Stimulated activated CD8-positive, alpha-beta memory T cell treated with anti-CD3 and anti-CD28 coated beads, Interleukin-2, amount 100 ng/mL, for 1 hour (primary cell): ENCODE results near the gene PPP1R1A.

Experiments used
- DNase-seq, 2 donors: peaks; one replicate each; pipeline ENCODE4 v3.0.0-alpha.2; 2020; ENCODE audit warnings: low read depth in 2 of 2

The PPP1R1A gene, protein sequence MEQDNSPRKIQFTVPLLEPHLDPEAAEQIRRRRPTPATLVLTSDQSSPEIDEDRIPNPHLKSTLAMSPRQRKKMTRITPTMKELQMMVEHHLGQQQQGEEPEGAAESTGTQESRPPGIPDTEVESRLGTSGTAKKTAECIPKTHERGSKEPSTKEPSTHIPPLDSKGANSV

DNA sequence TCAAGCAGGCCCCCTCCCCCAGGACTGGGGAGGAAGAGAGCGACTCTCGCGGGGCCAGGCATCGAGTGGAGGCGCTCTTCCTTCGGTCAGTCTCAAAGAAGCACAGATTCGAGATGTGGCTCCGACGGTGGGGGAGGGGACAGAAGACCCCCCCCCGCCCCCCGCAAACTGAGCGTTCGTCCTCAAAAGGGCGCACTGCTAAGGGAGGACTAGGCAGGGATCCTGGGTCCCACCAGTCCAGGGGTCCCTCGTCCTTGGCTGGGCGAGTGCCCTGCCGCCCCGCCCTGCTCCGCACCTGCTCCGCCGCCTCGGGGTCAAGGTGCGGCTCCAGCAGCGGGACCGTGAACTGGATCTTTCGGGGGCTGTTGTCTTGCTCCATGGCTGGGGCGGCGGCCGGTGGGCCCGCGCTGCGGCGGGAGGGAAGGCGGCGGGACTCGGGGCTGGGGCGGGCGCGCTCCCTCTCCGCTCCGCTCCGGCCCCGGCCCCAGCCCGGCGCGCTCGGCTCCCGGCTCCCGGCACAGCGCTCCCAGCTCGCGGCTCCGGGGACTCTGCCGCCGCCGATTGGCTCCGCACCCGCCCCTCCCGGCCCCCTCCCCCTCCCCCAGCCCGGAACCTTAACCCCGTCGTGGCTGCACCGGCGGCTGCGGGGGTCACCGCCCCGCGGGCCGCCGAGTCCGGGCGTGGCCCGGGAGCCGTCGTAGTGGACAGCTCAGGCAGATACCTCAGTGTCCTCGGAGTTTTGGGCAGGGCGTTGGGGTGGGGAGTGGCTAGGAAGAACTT lies at the start of gene PPP1R1A:
Gene PPP1R1A (minus strand): TSS at position 550 of the 780 bp plus-strand sequence. CDS start 171 bp downstream, at position 379.
- no peak for DNase-seq

DNA sequence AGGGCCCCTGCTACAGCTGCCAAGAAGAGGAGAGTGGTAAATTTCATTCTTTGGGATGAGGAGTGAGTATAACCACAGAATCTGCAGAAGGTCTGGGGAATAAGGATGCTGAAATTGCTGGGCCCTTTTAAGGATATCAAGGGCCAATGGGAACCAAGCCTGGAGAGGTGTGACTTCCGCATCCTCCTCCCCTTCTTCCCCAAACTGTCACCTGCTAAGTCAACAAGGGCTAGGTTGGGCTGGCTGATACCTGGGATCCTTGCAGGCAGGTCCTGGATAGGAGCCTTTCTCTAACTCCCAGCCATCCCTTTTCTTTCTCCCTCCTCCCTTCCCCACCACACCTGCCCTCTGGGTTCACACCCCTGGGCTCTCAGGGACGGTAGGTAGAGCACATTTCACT lies 46.3 kb upstream of the PPP1R1A start, which contains the start of gene LACRT:
Gene LACRT (minus strand): TSS at position 101 of the 400 bp plus-strand sequence. CDS start 54 bp downstream, at position 47.
- DNase-seq = no peak

DNA sequence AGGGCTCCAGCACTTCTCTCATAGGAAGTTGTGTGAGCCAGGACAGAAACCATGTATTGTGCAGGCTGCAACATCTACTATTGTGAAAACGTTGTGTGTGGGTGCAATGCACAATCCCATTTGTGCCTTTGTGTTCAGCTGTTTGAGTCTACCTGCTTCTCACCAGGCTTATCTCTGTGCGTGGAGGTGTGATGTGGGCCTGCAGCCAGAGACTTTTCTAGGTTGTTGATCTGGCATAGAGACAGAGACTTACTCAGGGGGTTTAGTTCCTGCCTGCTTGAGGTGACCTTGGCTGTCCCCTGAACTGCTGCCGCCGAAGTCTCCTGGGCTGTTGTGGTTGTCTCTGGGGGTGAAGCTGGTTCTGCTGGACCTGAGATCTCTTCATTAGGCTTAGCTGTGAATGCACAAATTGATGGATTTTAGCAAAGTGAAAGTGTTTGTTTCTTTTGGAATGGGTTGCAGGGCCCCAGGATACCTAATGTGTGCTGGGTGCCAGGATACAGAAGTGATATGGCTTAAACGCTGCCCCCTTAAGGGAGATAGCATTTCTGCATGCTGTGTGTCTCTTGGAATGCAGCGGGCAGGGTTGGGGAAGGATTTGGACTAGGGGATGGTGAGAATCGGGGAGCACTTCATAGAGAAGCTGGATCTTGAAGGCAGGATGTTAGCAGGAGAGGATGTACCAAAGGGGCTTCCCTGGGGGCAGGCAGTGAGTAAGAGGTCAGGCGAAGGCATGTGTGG lies 43.7 kb upstream of the PPP1R1A start:
- DNase-seq = no peak

DNA sequence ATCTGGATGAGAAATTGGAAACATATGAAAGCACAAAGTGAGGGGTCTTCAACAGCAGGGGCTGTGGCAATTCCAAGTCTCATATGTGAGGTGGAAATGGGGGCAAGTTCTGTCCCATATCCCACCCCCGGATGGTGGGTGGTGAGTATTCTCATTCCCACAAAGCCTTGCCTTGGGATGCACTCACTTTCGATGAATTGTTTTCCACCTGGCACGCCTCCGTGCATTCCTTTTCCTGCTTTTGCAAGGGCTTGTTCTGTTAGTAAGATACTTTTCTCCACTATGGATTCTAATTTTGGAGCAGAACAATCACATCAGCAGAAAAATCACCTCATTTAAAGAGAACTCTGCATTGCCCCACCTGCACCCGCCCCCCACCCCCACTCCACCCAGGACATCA lies 43.1 kb upstream of the PPP1R1A start:
- no peak for DNase-seq

DNA sequence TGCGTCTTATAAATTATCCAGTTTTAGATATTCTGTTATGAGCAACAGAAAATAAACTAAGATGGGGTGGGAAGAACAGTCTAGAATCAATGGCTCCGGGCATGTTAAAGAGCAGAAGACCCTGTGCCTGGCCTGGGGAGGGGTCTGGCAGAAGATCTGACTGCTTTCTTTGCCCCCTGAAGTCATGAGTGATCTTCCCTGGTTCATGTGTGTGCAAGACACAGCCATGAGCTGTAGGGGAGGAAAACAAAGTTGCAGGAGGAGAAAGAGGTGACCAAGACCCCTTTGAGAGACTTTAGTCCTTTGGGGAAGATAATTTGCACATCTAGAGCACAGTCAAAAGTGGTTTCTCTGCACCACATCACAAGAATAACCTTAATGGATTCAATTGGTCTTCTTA lies 41.5 kb upstream of the PPP1R1A start:
- DNase-seq = no peak

DNA sequence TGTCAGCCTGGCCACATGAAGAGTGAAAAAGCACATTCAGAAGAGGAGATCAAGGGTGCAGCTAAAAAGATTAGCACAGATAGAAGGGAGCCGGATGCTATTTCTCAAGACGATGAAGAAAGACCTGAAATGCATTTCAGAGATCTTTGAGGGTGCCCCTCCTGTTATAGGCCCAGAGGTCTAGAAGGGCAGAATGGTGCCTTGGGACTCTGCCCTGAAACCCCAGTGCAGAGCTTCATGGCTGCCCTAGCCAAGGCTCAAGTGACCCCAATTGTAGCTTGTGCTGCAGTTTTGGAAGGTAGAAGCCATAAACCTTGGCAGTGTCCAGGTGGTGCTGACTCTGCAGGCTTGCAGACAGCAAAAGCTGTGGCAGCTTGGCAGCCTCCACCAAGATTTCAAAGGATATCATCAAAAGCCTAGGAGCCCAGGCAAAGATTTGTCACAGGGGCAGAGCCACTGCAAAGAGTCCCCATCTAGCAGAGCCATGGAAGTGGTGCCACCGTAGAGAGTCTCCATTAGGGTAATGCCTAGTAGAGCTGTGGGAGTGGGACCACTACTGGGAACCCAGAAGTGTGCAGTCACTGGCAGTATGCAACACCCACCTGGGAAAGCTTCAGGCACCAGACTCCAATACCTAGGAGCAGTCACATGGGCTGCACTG lies 39.9 kb upstream of the PPP1R1A start:
- no peak for DNase-seq

DNA sequence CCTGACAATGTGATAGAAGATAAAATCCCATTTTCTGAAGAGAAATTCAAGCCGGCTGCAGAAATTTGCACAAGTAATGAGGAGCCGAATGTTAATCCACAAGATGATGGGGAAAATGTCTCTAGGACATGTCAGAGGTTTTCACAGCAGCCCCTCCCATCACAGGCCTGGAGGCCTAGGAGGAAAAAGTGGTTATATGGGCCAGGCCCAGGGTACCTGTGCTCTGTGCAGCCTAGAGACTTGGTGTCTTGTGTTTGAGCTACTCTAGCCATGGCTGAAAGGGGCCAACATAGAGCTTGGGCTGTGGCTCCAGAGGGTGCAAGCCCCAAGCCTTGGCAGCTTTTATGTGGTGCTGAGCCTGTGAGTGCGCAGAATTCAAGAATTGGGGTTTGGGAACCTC lies 38.8 kb upstream of the PPP1R1A start:
- no peak for DNase-seq

DNA sequence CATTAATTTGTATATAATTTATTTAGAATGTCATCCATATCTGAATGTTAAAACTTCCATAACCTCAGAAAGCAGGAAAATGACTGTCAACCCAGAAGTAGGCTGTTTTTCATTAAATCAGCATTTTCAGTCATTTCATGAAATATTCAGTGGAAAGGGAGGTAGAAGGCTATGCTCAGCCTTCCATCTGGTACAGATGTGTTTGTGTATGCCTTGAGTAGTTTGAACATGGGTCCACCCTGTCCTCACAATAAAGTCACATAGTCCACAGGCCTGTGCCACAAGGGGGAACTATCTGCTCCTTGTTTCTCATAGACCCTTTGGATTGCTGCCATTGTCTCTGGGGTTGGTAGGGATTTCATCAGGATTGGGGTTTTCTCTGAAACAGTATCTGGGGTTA lies 37.1 kb upstream of the PPP1R1A start:
- DNase-seq = no peak

DNA sequence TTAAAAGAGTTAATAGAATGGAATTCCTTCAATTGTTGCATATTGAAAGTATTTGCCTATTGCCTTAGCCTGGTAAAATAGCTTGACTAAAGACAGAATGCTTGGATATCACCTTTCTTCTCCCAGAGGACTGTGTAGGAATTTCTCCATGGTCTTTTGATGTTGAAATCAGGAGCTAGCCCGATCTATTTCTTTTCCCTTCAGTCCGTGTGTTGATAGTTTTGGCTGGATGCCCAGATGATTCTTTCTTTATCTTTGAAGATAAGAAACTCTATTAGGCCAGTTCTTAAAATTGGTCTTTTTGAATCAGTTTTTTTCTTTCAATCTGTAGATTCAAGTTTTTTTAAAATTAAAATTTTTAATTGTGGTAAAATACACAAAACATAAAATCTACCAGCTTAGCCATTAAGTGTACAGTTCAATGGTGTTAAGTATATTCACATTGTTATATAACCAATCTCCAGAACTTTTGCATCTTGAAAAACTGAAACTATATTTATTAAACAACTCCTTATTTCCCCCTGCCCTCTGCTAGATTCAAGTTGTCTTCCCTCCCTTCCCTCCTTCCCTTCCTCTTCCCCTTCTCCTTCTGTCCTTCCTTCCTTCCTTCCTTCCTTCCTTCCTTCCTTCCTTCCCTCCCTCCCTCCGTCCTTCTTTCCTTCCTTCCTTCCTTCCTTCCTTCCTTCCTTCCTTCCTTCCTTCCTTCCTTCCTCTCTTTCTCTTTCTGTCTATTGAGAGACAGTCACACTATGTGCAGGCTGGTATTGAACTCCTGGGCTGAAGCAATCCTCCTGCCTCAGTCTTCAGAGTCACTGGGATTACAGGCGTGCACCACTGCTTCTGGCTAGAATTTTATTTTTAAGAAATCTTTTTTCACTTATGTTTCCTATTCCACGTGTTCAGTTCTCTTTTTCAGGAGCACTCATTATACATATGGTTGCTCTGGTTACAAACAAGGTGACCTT lies 36.1 kb upstream of the PPP1R1A start:
- no peak for DNase-seq

DNA sequence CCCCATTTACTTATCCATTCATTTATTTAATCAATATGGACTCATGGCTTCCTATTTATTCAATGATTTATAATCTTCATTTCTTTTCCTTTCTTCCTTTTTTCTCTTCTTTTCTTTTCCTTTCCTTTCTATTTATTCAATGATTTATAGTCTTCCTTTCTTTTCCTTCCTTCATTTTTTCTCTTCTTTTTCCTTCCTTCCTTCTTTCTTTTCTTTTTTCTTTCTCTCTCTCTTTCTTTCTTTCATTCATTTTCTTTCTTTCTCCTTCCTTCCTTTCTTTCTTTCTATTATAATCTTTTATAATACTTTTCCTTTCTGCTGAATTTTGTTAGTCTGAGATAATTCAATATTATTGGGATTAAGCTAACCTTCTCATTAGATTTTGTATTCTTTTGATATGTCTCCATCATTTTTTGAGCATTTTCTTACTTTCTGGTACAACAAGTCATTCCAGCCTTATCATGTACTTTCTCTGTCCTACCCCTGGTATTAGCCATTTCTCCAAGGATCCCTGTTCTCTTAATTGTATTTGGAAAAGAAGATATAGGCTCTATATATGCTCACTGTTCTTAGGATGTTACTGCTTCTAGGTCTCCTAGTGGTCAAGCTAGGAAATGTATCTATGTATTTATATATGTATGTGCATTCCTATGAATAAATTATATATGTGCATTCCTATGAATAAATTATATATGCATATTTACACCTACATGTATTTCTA lies 34.2 kb upstream of the PPP1R1A start:
- no peak for DNase-seq

DNA sequence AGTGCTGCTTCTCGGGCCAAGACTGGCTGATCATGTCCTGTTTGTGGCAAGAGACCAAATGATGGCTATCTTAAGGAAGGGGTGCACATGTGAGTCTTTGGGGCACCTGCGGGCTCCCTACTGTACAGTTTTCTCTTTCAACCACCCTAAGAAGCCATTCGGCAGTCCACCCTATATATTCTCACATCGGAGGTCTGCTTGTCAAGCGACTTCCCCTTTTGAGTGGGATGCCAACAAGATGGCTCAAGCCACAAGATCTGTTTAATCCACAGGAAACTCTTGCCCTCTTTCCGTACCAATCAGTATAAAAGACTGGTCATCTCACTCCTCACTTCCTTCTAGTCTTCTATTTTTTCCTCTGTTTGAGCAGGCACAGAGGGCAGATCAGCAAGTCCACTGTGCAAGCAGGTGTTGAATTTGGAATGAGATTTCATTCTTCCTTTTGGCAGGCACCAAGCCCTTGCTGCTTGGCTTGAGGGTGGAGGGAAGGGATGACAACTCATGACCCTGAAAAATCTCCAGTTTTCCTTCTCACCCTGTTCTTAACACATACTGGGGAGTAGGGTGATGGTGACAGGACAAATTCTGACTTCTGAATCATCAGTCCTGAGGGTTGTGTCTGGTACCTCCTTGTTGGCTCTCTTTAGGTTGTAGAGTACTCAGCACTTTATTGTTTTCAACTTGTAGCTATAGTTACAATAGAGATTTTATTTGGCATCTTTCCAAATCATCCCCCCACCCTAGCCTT lies 28.6 kb upstream of the PPP1R1A start:
- no peak for DNase-seq

DNA sequence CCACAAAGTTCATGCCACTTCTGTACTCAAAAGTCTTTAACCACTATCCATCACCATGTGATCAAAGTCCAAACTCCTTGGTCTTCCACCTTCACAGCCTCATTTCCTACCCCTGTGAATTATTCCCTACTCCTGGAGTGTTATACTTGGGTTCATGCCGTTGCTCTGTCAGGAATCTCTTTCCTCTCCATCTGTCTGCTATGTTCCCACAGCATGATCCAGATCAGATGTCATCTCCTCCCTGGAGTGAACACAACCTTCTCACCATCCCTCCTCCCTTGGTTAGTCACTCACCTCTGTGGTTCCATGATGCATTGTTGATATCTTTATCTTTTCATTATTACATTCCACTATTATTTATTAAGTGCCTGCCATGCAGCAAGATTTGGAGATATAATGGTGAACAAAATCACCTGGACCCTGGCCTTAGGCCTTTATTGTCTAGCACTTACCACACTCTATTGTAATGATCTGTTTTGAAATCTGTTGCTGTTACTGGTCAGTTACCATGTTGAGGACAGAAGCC lies 23.8 kb upstream of the PPP1R1A start:
- DNase-seq = no peak

DNA sequence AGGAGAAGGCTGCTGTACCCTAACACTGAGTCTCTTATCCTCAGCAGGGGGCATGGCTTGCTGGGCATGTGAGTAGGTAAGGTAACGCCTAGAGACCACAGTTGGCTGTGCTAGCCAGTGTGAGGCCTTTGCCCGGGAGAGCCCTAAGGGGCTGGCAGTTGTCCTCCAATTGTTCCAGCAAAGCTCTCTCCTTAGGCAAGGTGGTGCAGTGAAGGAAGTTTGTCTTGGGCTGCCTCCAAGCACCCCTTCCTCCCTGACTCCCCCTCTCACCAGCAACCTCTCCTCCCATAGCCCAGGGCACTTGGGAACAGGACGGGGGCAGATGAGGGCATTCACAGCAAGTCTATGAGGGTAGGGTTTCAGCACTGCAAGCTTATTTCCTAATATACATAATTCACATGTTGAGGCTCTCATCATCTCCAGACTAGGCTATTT lies 23.3 kb upstream of the PPP1R1A start:
- no peak for DNase-seq

DNA sequence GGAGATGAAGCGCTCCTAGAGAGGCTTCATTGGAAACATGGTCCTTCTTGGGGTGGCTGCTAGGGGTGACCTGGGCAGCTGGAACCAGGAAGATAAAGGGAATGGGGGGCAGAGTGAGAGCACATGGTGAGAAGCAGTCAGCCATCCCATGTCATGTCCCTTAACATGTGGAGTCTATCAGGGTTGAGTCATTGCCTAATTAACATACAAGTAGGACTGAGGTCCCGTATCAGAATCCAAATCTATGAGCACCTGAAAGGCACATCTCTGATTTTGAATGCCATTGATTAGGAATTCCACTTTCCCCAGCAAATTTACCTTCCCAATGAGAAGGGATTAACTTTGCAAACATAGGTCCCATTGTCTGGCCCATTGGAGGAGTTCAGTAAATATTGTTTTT lies 20.3 kb upstream of the PPP1R1A start:
- no peak for DNase-seq

DNA sequence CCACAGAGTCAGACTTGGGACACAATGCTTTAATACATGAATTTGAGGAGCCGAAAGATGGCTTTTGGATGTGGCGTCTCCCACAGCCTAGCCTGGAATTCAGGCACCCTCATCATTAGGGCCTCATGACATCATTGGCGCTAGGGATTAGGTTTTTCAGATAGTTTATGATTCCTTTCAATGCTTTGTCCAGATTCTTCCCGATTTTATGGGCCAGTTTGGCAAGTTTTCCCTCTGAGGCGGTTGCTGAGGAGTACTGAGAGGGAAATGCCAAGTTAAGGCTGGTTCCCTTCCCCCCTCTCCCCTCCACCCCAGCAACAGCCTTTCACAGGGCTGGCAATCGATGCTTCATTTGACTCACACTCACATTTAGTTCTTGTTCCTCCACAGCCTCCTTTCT lies 19.7 kb upstream of the PPP1R1A start:
- no peak for DNase-seq

DNA sequence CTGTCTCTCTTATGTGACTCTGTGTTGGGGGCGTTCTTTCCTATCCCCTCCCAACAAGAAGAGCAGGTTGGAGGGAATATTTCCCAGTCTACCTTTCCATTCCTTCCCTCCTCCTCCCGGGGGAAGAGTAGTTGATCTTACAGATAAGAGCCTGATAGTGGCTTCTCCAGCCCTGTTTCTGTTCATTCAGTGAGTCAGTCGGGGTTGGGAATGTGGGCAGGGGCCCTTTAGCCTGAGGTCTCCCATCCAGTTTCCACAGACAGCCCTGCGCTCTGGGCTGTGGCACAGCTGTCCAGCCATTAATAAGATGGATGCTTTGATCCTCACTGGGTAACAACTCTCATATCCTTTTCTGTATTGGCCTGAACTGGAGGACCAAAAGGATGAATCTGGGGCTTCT lies 18.1 kb upstream of the PPP1R1A start:
- no peak for DNase-seq

DNA sequence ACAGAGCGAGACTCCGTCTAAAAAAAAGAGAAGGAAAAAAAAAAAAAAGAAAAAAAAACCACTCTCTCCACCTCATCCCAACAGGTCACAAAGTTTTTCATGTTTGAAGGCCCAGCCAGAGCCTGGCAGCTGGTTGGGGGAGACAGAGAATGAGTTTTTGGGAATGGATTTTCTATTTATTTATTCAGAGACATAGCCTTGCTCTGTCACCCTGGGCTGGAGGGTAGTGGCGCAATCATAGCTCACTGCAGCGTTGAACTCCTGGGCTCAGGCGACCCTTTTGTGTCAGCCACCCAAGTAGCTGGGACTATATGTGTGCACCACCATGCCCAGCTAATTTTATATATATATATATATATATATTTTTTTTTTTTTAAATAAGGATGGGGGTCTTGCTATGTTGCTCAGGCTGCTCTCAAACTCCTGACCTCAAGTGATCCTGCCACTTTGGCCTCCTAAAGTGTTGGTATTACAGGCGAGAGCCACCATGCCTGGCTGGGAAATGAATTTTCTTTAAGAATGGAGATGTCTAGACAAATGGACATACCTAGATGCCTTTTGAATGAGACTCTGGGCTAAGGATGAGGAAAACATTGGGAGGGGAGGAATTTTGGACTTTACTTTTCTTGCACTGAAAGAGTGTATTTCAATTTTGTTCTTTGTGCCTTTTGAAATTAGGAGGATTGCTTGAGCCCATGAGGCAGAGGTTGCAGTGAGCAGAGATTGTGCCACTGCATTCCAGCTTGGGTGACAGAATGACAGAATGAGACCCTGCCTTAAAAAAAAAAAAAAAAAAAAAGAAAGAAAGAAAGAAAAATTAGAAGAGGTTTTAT lies 16.9 kb upstream of the PPP1R1A start:
- no peak for DNase-seq

DNA sequence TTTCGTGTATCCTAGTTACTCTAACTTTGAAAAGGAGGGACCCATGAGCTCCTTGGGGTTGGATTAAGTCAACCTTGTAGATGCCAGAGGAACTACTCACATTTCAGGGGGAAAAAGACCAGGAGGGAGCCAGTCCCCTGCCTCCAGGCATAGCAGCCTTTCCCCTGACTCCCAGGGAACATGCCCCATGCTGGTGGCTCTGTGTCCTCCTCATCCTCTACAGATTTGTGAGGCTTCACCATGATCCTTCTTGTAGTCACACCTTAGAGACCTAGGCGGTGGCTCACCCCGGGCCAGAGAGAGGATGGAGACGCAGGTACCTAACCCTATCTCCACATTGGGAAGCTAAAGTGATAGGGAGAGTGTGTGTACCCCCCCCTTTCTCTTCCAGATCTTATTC lies 16.0 kb upstream of the PPP1R1A start:
- DNase-seq = no peak
